ENCODE results near the gene URI1.

DNA sequence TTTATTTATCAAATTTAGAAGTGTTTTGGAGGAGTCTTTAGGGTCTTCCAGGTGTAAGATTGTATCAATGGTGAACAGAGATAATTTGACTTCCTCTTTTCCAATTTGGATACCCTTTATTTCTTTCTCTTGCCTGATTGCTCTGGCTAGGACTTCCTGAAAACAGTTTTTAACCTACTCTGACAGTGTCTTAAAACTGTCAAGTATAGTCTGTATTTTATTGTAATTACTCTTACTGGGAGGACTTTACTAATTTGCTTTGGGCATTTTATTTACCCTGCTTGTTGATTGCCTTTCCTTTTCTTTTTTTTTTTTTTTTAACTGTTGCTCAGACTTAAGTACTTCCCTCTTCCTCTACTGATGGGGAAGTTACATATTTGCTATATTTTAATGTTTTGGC, 81.3 kb downstream of the URI1 start:
- TF ChIP-seq CTCF (optimal IDR thresholded peaks at IDR 0.05 in 1 of 3, IDR thresholded peaks at IDR 0.05 in 1 of 3, conservative IDR thresholded peaks at IDR 0.05 in 1 of 3; ENCODE audit: extremely low read depth in 1 of 3, insufficient read depth in 2 of 3, low read length in 3 of 3) (no peak), EZH2 (IDR thresholded peaks at IDR 0.05; ENCODE audit: low read length) (no peak)

All from keratinocyte (primary cell).